ENCODE data around the gene ACOXL. TPM values are rescaled to one million over a fixed set of nuclear protein-coding genes. Genes with fewer than 3 reads are reported as not detected.
A peak's percentile ranks its signal among the peaks of the same experiment; 100 is the strongest.

Gene ACOXL
- total and polyA plus RNA-seq, 9 of the 15 experiments (the other 6 are each of a cell fraction or from before 2014, with no cell fraction given), result 0.31 to 0.56 TPM; not detected in 7

GRCh38 chr2:111121028-111121827 lies 388.9 kb downstream of the ACOXL start (continued):
- no peak for TF ChIP-seq ZNF609 (CRISPR knock-in tag; IDR thresholded peaks at IDR 0.05; ENCODE audit: borderline replicate concordance)
- no peak for TF ChIP-seq RCOR1 (IDR thresholded peaks at IDR 0.05; ENCODE audit: borderline replicate concordance in 1 of 2, low read depth in 2 of 2, low read length in 2 of 2)
- TF ChIP-seq PCBP2 (IDR thresholded peaks at IDR 0.05; ENCODE audit: low read depth, low read length, poor library complexity, severe bottlenecking), result no peak
- TF ChIP-seq BRCA1 (IDR thresholded peaks at IDR 0.05), result no peak
- TF ChIP-seq BRCA1 (CRISPR knock-in tag; IDR thresholded peaks at IDR 0.05), result no peak
- no peak for TF ChIP-seq EZH2 (IDR thresholded peaks at IDR 0.05; ENCODE audit: borderline replicate concordance, low read depth, low read length)
- no peak for TF ChIP-seq TSHZ1 (CRISPR knock-in tag; IDR thresholded peaks at IDR 0.05)
- peak; percentile 66 for TF ChIP-seq SPI1 (IDR thresholded peaks at IDR 0.05; ENCODE audit: borderline replicate concordance, low read depth, low read length)
- TF ChIP-seq MYBL2 (IDR thresholded peaks at IDR 0.05; ENCODE audit: low read depth), result no peak
- TF ChIP-seq MYBL2 (CRISPR knock-in tag; IDR thresholded peaks at IDR 0.05; ENCODE audit: borderline replicate concordance), result no peak
- TF ChIP-seq ZNF707 (CRISPR knock-in tag; conservative IDR thresholded peaks at IDR 0.05), result no peak
- no peak for TF ChIP-seq KLF6 (CRISPR knock-in tag; IDR thresholded peaks at IDR 0.05; ENCODE audit: borderline replicate concordance)
- TF ChIP-seq PTBP1 (IDR thresholded peaks at IDR 0.05; ENCODE audit: low read depth, low read length), result no peak
- TF ChIP-seq RHOXF2B (CRISPR knock-in tag; conservative IDR thresholded peaks at IDR 0.05), result no peak
- TF ChIP-seq ZBTB7A (IDR thresholded peaks at IDR 0.05; ENCODE audit: borderline replicate concordance, control insufficient read depth, low read depth, low read length), result no peak
- TF ChIP-seq ZNF644 (tag; IDR thresholded peaks at IDR 0.05; ENCODE audit: low read depth), result no peak
- TF ChIP-seq SIN3B (IDR thresholded peaks at IDR 0.05; ENCODE audit: low read depth), result no peak
- no peak for TF ChIP-seq NCOA6 (IDR thresholded peaks at IDR 0.05)
- TF ChIP-seq E2F3 (CRISPR knock-in tag; IDR thresholded peaks at IDR 0.05), result no peak
- no peak for TF ChIP-seq ZNF347 (CRISPR knock-in tag; IDR thresholded peaks at IDR 0.05; ENCODE audit: low read depth)

All from K562 (cell line).